Right atrium auricular region (tissue), 2 donors: ENCODE results near the gene ARMC2. TPM values are rescaled to one million over a fixed set of nuclear protein-coding genes. Genes with fewer than 3 reads are reported as not detected.
A peak's percentile ranks its signal among the peaks of the same experiment; 100 is the strongest.

Experiments used
- DNase-seq: peaks from one replicate; pipeline ENCODE4 v3.0.0-alpha.2; 2019; ENCODE audit warnings: low spot score
- H3K27ac ChIP-seq, 2 donors: fragments of 200-600 bp; sonication (generic); 1 replicate in 1 of 2; 2 replicates in 1 of 2; pipeline ENCODE4 v1.5.1; 2016 to 2019
- H3K27me3 ChIP-seq, 2 donors: fragments of 200-600 bp; sonication (generic); one replicate each; pipeline versions ENCODE4 v1.5.1 to v1.6.0; 2017 to 2019
- H3K36me3 ChIP-seq: fragments of 200-600 bp; sonication (generic); one replicate; pipeline ENCODE4 v1.5.1; 2016
- H3K4me1 ChIP-seq, 2 donors: fragments of 200-600 bp; sonication (generic); one replicate each; pipeline versions ENCODE4 v1.5.1 to v1.6.0; 2017 to 2019
- H3K4me3 ChIP-seq, 2 donors: fragments of 200-600 bp; sonication (generic); 1 replicate in 1 of 2; 2 replicates in 1 of 2; pipeline ENCODE4 v1.5.1; 2017 to 2019; ENCODE audit warnings: mild to moderate bottlenecking in 1 of 2, moderate library complexity in 1 of 2
- H3K9me3 ChIP-seq, 2 donors: fragments of 200-600 bp; sonication (generic); one replicate each; pipeline ENCODE4 v1.5.1; 2019
- total RNA-seq, 2 donors: library from RNA; depleted of rRNA; stranded (reverse); fragments of >200 nt; gene quantifications; one replicate each; pipeline ENCODE4 v1.1.0, GENCODE V29; 2016
- TF ChIP-seq, protein P1 (sequence below), 2 donors: fragments of 200-600 bp; sonication (generic); IDR thresholded peaks; one replicate each; pipeline ENCODE4 v1.5.1; 2019; ENCODE audit warnings: antibody characterized with exemption in 2 of 2

ARMC2 gene
- total RNA-seq, 2 donors from 2014 or later: 5.3 to 5.5 TPM

DNA sequence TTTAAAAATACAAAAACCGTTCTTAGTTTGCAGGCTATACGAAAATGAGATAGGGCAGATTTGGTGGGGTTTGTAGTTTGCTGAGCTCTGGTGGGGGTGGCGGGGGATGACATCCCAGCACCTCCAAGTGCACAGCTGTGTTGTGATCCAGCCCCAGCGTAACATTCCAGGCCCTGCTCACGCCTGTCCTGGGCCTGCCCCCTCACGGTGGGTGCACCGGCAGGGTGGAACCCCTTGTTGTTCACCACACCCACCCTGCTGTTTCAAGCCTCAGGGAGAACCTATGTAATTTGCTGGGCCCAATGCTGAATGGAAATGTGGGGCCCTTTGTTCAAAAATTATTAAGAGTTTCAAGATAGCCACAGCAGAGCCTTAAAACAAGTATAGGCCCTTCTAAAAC is 25.0 kb downstream of the ARMC2 start:
- Histone ChIP-seq H3K36me3 (no peaks in the 10 kb centered on the region), H3K27me3 (no peaks in the 10 kb centered on the region), H3K27ac (peak overlapping the region; percentile 66 to 81), H3K9me3 (no peaks in the 10 kb centered on the region), H3K4me1 (peaks cover 0 to 53% of the 10 kb centered on the region in 2 donors), H3K4me3 (no peak overlapping the region)
- DNase-seq: no peak
- TF ChIP-seq, protein P1, sequence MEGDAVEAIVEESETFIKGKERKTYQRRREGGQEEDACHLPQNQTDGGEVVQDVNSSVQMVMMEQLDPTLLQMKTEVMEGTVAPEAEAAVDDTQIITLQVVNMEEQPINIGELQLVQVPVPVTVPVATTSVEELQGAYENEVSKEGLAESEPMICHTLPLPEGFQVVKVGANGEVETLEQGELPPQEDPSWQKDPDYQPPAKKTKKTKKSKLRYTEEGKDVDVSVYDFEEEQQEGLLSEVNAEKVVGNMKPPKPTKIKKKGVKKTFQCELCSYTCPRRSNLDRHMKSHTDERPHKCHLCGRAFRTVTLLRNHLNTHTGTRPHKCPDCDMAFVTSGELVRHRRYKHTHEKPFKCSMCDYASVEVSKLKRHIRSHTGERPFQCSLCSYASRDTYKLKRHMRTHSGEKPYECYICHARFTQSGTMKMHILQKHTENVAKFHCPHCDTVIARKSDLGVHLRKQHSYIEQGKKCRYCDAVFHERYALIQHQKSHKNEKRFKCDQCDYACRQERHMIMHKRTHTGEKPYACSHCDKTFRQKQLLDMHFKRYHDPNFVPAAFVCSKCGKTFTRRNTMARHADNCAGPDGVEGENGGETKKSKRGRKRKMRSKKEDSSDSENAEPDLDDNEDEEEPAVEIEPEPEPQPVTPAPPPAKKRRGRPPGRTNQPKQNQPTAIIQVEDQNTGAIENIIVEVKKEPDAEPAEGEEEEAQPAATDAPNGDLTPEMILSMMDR (IDR thresholded peaks at IDR 0.05): no peak

DNA sequence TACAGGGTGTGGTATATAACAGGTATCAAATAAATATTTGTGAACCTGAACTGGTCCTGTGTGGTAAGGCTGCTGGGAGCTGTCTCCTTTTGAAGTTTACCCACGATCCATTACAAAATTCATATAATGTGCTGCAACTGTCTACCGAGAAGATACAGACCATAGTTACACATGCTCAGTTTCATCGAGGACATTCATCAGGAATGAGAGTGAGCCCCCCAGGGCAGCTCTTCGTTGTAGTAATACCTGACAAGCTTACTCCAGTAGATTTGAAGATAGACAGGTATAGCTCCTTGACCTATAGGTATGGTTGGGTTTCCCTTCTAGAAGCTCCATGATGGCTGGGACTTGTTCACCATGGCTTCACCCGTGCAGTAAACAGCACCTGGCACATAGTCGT is 25.7 kb downstream of the ARMC2 start:
- no peak for DNase-seq
- H3K36me3 ChIP-seq: no peaks in the 10 kb centered on the region
- TF ChIP-seq, protein P1 (IDR thresholded peaks at IDR 0.05): no peak
- peak overlapping the region; percentile 66 to 81 for H3K27ac ChIP-seq
- no peak overlapping the region for H3K4me3 ChIP-seq
- H3K4me1 ChIP-seq: peaks cover 0 to 55% of the 10 kb centered on the region in 2 donors
- no peaks in the 10 kb centered on the region for H3K27me3 ChIP-seq
- no peaks in the 10 kb centered on the region for H3K9me3 ChIP-seq

DNA sequence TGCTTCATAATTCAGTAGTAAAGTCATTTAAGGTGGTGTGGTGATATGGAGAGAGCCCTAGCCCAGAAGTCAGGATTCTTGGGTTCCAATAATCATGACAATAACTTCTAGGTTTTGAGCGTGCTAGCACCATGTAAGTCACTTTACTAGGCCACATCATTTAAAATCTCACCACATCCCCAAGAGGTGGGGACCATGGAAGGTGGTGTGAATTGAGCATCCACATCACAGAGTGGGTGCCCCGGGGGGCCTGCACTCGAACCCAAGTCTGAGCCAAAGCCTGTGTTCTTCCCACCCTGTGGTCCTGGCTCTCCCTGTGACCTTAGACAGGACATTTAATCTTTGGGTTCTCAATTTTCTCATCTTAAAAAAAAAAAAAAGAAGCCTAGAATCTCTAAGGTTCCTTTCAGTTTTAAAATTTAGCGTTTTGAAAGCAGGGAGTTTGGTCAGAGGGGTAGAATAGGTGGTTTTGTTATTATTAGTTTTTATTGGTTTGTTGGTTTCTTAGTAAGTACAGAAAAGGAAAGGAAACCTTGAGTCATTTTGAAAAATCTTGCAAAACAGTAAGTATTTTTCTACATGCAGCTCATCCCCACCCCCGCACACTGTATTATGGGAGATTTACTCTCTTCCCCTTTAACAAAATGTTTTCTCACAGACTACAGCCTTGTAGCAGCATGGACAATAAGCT is 26.4 kb downstream of the ARMC2 start:
- Histone ChIP-seq H3K4me3 (no peak overlapping the region), H3K4me1 (peaks cover 0 to 55% of the 10 kb centered on the region in 2 donors), H3K27me3 (no peaks in the 10 kb centered on the region), H3K9me3 (no peaks in the 10 kb centered on the region), H3K27ac (peak overlapping the region; percentile 66 to 81), H3K36me3 (no peaks in the 10 kb centered on the region)
- TF ChIP-seq, protein P1 (IDR thresholded peaks at IDR 0.05): no peak
- no peak for DNase-seq

DNA sequence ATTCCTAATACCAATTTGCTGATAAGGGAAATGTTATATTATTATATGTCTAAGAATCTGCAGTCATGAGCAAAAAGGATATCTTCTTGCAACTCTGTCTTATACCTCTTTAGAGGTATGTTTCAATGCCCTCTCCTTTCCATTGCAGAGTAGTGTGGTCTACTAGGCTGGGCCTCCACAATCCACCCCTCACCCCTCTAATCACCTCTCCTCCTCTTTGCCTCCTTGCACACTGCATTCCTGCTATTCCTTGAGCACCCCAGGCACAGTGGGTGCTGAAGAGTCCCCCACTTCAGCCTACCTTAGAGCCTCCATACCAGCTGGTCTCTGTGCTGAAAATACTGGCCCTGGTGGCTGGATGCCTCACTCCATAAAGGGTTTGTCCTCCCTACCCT is 26.9 kb downstream of the ARMC2 start:
- Histone ChIP-seq H3K27me3 (no peaks in the 10 kb centered on the region), H3K27ac (peak overlapping the region; percentile 61 to 81), H3K4me3 (no peak overlapping the region), H3K9me3 (no peaks in the 10 kb centered on the region), H3K36me3 (no peaks in the 10 kb centered on the region), H3K4me1 (peaks cover 0 to 55% of the 10 kb centered on the region in 2 donors)
- no peak for DNase-seq
- TF ChIP-seq, protein P1 (IDR thresholded peaks at IDR 0.05): no peak

DNA sequence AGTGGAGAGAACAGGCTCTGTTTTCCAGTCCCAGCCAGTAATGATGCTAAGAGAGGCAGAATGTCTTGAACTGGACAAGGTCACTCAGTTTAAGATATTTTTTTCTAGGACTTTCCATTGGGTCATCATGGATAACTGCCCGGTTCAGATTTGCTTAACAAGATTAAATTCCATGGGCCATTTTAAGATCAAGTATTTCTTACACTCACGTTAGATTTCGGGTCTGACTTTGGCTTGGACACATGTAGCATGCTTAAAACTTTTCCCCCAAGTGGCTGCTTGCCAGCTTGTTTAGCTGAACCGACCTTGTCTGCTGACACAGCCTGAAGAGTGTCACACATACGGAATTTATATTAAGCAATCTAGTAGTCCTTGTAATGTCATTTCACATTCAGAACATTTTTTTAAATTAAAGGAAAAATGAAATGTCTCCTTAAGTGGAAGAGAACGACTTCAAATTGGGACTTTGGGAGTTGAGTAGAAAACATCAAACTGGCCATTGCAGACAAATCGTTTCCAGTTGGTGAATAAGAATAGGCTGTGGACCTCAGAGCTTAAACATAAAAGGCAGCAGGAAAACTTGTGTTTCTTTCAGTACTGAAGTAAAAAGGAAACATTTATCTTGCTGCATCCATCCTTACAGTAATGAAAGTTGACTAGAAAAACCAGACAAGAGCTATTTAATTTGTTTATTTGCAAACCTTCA is 29.0 kb downstream of the ARMC2 start:
- TF ChIP-seq, protein P1 (IDR thresholded peaks at IDR 0.05): no peak
- DNase-seq: peak; percentile 95
- Histone ChIP-seq H3K27me3 (no peaks in the 10 kb centered on the region), H3K4me1 (peaks cover 0 to 52% of the 10 kb centered on the region in 2 donors), H3K9me3 (no peaks in the 10 kb centered on the region), H3K4me3 (no peak overlapping the region), H3K36me3 (no peaks in the 10 kb centered on the region), H3K27ac (peak overlapping the region; percentile 61 to 81)
